ENCODE results near the gene AGTR1.

Gene AGTR1

GRCh38 chr3:148789146-148789545, 91.4 kb downstream of the AGTR1 start:
- H3K4me3 ChIP-seq (ENCODE audit: low read depth, low read length) = no peak overlapping the region
- no peak for DNase-seq (ENCODE audit: low read depth)
- no peak for TF ChIP-seq MAX (IDR thresholded peaks at IDR 0.05; ENCODE audit: low read depth, low read length)
- no peak for TF ChIP-seq POLR2A (IDR thresholded peaks at IDR 0.05; ENCODE audit: extremely low read depth, insufficient read length)
- no peak for TF ChIP-seq MYC (IDR thresholded peaks at IDR 0.05; ENCODE audit: low read depth, low read length)
- TF ChIP-seq CTCF (IDR thresholded peaks at IDR 0.05; ENCODE audit: low read depth, low read length) = no peak

DNA sequence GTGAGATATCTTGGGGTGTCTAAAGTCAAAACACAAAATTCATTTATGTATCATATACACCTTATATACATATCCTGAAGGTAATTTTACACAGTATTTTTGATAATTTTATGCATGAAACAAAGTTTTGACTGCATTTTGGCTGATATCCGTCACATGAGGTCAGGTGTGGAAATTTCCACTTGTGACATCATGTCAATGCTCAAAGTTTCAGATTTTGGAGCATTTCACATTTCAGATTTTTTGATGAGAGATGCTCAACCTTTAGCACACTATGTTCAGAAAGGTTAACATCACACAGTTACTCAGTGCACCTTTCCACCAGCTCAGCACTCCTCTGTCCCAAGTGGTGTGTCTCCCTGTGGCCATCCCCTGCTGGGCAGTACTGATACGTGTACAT, 92.2 kb downstream of the AGTR1 start:
- H3K4me3 ChIP-seq (ENCODE audit: low read depth, low read length) = no peak overlapping the region
- DNase-seq (ENCODE audit: low read depth) = no peak
- TF ChIP-seq MAX (IDR thresholded peaks at IDR 0.05; ENCODE audit: low read depth, low read length) = no peak
- TF ChIP-seq CTCF (IDR thresholded peaks at IDR 0.05; ENCODE audit: low read depth, low read length) = no peak
- no peak for TF ChIP-seq POLR2A (IDR thresholded peaks at IDR 0.05; ENCODE audit: extremely low read depth, insufficient read length)

DNA sequence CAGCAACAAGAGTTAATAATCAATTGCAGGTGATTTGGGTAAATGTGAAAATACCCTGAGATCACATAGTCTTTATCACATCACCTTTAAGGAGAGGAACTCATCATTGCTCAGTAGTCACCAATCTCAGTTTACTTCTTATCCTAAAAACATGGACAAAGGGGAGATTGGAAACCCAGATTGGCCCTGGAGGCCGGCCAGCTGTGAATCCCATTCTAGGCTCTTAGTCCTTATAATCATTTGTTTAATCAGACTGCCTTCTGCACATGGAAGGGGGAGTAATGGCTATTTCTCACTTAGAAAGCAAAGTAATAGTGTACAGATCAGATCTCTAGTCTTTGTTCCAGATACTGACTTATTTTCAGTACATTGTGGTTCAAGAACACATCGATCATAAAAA, 92.7 kb downstream of the AGTR1 start:
- TF ChIP-seq POLR2A (IDR thresholded peaks at IDR 0.05; ENCODE audit: extremely low read depth, insufficient read length) = no peak
- no peak for TF ChIP-seq MAX (IDR thresholded peaks at IDR 0.05; ENCODE audit: low read depth, low read length)
- TF ChIP-seq MYC (IDR thresholded peaks at IDR 0.05; ENCODE audit: low read depth, low read length) = no peak
- no peak for TF ChIP-seq CTCF (IDR thresholded peaks at IDR 0.05; ENCODE audit: low read depth, low read length)
- no peak for DNase-seq (ENCODE audit: low read depth)
- no peak overlapping the region for H3K4me3 ChIP-seq (ENCODE audit: low read depth, low read length)

DNA sequence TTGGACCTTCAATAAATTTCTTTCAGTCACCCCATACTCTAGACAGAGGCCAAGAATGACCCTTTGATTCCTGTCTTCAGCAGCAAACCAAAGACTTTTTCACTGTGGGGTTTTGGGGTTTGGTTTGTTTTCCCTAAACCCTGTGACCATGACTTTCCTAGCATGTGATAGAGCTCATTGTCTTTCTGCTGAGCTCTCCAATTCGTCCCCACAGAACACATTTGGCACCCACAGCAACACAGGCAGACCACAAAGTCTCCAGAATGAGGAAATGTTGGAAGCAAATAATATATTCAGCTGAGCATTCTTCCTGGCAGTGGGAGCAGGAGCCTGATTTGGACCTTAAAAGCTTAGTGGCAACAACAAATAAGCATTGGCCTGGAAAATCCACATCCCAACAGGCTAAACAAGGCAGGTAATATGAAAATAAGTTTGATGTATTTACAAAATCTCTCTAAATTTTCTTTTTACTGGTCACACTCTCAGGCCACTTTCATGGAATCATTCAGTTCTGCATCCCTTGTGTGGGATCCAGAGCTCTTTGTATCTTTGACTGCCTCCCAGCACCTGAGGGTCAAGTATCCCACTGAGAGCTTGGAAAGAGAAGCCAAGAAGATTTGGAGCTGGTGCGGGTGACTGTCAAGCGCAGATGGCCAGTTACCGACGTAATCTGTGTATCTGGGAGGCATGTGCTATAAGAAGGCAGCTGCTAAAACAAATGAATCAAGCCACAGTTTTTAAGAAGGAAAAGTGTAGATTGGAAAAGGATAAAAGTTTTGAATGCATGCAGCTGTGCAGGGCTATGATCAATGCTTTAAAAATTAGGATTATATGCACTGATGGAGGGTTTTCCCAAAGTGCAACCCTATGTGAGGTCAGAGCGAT, 93.4 kb downstream of the AGTR1 start:
- DNase-seq (ENCODE audit: low read depth) = no peak
- no peak overlapping the region for H3K4me3 ChIP-seq (ENCODE audit: low read depth, low read length)
- TF ChIP-seq MAX (IDR thresholded peaks at IDR 0.05; ENCODE audit: low read depth, low read length) (no peak), POLR2A (IDR thresholded peaks at IDR 0.05; ENCODE audit: extremely low read depth, insufficient read length) (no peak), CTCF (IDR thresholded peaks at IDR 0.05; ENCODE audit: low read depth, low read length) (no peak), MYC (IDR thresholded peaks at IDR 0.05; ENCODE audit: low read depth, low read length) (no peak)

DNA sequence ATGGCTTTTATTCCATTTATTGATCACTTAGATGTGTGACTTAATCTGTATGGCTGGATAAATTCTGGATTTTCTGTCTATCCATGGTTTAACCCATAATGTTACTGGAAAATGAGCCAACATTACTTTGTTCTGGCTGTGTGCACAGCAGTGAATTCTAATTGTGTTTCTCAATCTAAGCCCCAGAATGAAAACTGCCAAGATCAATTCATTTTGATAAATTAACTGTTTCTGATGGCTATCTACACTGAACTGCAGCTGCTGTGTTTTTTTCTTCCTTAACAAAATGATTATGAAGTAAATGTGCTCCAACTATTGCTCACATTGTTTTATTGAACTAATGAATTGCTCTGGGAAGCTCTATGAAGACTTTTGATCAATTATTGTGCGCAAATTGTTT, 94.2 kb downstream of the AGTR1 start:
- TF ChIP-seq MYC (IDR thresholded peaks at IDR 0.05; ENCODE audit: low read depth, low read length) = no peak
- no peak for TF ChIP-seq POLR2A (IDR thresholded peaks at IDR 0.05; ENCODE audit: extremely low read depth, insufficient read length)
- TF ChIP-seq MAX (IDR thresholded peaks at IDR 0.05; ENCODE audit: low read depth, low read length) = no peak
- no peak for TF ChIP-seq CTCF (IDR thresholded peaks at IDR 0.05; ENCODE audit: low read depth, low read length)
- DNase-seq (ENCODE audit: low read depth) = no peak
- no peak overlapping the region for H3K4me3 ChIP-seq (ENCODE audit: low read depth, low read length)
